GM18499 (cell line): ENCODE measurements around the gene ANXA2.
"Not testable (repeated sequence)": the region's sequence is repeated elsewhere in the genome, so short reads cannot be mapped to it uniquely, and the experiment has no call there.

Source experiments
- ATAC-seq: cut with Tn5 transposase; IDR thresholded peaks from one replicate; pipeline ENCODE4 v1.9.1; 2021; ENCODE audit warnings: moderate number of reproducible peaks; ENCODE audit not compliant: insufficient read depth, unreplicated experiment

Gene ANXA2

DNA sequence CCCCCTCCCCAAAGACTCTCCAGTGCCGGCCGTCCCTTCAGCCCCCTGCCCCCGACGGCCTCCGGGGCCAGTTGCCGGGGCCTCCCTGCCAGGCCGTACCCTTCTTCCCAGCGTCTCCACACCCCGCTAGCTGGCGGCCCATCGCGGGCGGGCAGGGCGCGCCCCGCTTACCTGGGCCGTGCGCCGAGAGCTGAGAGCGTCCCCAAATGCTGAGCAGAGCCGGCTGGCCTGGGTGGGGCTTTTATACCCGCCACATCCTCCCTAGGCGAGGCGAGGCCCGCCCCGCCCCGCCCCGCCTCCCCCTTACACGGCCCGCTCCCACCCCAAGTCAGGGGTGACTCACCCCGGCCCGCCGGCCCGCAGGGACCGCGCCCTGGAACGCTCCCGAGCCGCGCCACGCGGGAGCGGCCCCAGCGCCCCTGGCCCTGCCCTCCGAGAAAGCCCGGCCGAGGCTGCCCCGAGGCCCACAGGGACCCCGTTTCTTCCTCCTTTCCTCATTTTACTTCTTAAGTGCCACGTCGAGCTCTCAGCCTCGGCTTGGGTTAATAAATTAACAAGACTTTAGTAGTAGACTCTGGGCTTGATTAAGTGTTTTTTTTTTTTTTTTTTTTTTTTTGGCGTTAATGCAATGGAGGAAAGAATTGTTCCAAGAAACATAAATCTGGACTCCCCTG, at the start of gene ANXA2:
Gene ANXA2, minus strand, starts transcription at position 215 of the 674 bp plus-strand sequence. CDS start 11,911 bp downstream, outside the sequence.
- ATAC-seq: peak; percentile 30

DNA sequence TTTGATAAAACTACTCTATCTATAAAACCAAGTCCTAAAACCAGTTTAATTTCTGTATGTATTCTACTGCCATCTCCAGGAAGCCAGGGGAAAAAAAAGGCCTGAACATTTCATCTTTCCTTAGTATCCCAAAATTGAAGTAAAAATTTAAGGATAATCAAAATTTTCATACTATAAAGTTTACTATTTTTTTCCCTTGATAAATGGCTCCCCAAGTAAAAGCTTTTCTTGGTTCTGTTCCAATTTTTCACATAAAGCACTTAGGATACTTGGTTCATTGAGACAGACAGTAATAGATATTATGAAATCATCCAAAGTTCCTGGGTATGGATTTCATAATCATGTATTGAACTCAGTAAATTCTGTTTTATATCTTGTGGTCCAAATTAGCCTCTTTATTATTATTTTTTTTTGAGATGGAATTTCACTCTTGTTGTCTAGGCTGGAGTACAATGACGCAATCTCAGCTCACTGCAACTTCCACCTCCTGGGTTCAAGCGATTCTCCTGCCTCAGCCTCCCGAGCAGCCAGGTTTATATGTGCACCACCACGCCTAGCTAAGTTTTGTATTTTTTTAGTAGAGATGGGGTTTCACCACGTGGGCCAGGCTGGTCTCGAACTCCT, 46.6 kb upstream of the ANXA2 start:
- no peak for ATAC-seq

GRCh38 chr15:60442763-60443162, 45.0 kb upstream of the ANXA2 start:
- no peak for ATAC-seq

- no peak for ATAC-seq
These were observed 44.4 kb upstream of the ANXA2 start for GRCh38 chr15:60442031-60442650.

- ATAC-seq: no peak
These were observed 43.5 kb upstream of the ANXA2 start for GRCh38 chr15:60441331-60441730.

- no peak for ATAC-seq
These were observed 40.9 kb upstream of the ANXA2 start for GRCh38 chr15:60438646-60439045.

DNA sequence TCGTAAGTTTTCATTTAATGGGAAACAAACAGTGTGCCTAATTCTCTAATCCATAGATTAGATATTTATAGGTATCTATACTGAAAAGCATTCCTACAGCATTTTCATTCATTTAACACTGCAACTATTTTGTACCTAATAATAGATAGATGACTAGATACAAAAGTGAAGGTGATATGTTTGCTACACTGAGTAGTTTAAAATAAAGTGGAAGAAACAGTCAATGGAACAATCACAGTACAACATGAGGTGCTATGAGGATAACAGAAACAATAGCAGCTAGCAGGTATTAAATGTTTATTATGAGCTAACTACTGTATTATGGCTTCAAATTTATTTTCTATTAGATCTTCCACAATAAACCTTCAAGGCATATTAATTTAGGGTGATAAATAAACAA, 31.1 kb upstream of the ANXA2 start:
- no peak for ATAC-seq

- ATAC-seq: no peak
These were observed 29.2 kb upstream of the ANXA2 start for GRCh38 chr15:60426870-60427508.

- ATAC-seq: no peak
These were observed 27.7 kb upstream of the ANXA2 start for GRCh38 chr15:60425461-60425860.

DNA sequence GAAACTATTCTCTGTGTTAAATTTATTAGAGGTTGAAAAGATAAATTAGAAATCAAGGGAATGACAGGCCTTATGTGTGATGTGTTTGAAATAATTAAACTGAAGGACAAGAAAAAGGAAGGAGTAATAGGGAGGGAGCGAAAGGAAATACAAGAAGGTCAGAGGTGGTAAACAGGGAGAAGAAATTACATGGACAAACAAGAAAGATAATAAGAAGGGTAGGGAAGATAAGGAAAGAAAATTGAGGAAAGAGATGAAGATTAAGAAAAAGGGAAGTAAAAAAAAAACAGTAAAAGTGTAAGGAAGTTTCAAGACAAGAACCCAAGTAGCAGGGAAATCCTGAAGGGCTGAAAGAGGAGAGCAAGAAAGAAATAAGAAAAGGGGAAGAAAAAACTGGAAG, 26.2 kb upstream of the ANXA2 start:
- no peak for ATAC-seq

GRCh38 chr15:60423537-60423936, 25.8 kb upstream of the ANXA2 start:
- no peak for ATAC-seq

DNA sequence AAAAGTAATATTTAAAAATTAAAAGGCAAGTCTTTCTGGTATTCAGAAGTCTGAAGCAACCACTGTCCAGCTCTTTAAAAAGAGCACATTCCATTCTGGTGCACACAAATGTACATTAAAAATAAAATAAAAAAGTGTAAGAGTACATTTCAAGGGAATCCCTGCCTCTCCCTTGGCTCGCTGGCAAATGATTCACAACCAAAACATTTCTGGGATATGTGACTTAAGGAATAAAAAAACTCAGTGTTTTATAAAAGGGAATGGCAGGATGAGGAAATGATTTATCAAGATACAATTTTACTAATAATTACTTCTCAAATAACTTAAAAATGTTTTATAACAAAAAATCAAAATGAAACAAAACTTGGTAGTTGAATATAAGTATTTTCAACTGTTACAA, 23.8 kb upstream of the ANXA2 start:
- no peak for ATAC-seq

GRCh38 chr15:60420203-60420716, 22.5 kb upstream of the ANXA2 start:
- no peak for ATAC-seq

DNA sequence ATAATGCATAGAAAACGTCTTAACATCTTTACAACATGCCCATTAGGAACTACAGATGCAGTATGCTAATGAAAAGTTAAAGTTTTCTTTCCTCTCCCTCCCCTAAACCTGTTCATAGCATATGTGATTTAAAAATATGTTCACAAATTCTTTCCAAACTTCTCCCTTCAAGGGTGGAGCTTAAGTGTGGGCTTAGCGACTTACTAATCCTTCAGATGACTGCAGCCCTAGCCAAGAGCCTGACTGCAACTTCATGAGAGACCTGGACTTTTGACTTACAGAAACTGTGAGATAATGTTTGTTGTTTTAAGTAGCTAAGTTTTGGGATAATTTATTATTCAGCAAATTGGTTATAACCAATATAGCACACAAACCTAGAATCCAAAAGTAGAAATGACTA, 22.0 kb upstream of the ANXA2 start:
- no peak for ATAC-seq

DNA sequence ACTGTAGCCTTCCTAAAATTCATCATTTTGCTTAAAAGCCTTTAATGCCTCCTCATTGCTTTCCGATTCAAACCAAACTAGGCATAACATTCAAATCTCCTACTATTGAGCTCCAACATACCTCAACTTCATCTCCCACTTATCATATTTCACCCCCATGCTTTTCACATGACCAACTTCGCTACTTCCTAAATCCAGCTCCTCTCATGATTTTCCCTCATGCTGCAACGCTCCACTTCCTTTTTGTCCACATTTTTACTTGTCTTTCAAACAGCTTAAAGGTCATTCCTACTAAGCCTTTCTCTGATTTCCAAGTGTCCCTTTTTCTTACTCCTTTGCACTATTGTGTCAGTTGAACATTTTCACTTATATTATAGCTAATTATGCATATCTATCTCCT, 20.3 kb upstream of the ANXA2 start:
- no peak for ATAC-seq

GRCh38 chr15:60417112-60417511, 19.3 kb upstream of the ANXA2 start:
- no peak for ATAC-seq

DNA sequence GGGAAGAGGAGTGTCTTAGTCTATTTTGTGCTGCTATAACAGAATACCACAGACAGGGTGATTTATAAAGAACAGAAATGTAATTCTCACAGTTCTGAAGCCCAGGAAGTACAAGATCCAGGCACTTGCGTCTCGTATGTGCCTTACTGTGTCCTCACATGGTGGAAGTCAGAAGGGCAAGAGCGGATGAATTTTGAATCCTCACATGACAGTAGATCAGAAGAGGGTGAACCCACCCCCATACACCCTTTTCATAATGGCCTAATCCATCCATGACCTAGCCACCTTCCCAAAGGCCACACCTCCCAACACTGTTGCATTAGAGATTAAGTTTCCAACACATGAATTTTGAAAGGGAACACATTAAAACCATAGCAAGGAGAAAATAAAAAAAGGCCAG, 18.7 kb upstream of the ANXA2 start:
- ATAC-seq: no peak

DNA sequence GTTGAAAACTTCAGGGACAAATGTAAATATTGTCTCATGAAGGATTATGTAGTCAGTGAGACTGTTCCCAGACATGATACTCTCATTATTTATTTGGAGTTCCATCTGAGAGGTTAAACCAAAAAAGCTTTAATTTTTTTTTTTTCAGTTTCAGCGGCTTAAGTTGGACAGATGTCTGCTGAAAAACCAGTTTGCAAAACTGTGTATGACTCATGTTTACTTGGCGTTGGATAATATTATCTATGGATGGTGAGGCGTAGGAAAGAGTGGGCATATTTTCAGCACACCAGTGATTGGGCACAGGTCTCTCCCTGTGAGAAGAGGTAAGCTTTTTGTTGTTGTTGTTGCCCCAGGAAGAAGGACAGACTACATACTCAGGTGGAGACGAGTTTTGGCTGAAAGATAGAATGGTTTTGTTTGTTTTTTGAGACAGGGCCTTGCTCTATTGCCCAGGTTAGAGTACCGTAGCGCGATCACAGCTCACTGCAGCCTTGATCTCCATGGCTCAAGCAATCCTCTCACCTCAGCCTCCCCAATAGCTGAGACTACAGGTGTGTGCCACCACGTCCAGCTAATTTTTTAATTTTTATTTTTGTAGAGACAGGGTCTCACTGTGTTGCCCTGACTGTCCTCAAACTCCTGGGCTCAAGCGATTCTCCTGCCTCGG, 16.4 kb upstream of the ANXA2 start:
- no peak for ATAC-seq

DNA sequence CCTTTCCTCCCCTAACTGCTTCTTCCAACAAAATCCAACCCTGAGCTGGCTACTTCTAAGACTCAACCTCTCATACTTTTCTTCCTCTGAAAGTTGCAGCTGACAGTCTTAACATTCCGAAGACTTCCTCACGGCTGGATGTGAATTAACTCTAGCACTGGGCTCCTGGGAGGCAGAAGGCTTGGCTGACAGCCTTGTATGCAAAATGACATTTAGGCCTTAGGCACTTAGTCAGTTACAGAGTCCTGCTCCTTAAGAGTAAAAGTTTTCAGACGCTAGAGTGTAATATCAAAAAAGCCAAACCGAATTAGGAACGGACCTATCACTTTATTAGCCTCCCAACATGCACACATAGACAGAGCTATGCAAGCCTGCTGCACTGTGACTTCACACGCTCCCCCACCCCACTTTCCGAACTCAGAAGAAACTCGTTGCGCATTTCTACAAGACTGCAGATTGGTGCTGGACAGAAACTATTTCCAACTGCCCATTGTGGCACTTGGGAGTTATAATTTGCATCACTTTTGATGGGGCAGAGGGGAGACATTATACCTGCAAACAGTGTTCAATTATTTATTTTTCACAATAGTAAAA, 15.5 kb upstream of the ANXA2 start:
- no peak for ATAC-seq

DNA sequence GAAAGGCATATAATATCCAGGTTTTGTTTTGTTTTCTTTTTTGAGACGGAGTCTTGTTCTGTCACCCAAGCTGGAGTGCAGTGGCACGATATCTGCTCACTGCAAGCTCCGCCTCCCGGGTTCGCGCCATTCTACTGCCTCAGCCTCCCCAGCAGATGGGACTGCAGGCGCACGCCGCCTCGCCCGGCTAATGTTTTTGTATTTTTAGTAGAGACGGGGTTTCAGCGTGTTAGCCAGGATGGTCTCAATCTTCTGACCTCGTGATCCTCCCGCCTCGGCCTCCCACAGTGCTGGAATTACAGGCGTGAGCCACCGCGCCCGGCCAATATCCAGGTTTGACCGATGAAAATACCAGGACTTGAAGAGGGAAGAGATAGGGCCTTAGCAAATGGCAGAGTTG, 15.0 kb upstream of the ANXA2 start:
- ATAC-seq: not testable (repeated sequence)
